NCI-H226 (cell line): ENCODE data around the gene AGXT.

Experiments
- DNase-seq: peaks from one replicate; pipeline ENCODE4 v3.0.0-alpha.2; 2015

Gene AGXT

GRCh38 chr2:240900141-240900860, 31.7 kb downstream of the AGXT start:
- no peak for DNase-seq

GRCh38 chr2:240901986-240902614, 33.5 kb downstream of the AGXT start:
- no peak for DNase-seq

- DNase-seq = no peak
These were observed 34.0 kb downstream of the AGXT start for GRCh38 chr2:240902615-240903041.

- no peak for DNase-seq
These were observed 34.8 kb downstream of the AGXT start for GRCh38 chr2:240903191-240904060.

- no peak for DNase-seq
These were observed 35.9 kb downstream of the AGXT start for GRCh38 chr2:240904216-240905175.

- DNase-seq = no peak
These were observed 36.7 kb downstream of the AGXT start for GRCh38 chr2:240905176-240905781.

- no peak for DNase-seq
These were observed 37.7 kb downstream of the AGXT start, which contains the start of gene CROCC2 for GRCh38 chr2:240906141-240906910. Gene CROCC2 (plus strand): TSS chr2:240906336. CDS start chr2:240906514, 178 bp downstream.

- no peak for DNase-seq
These were observed 38.4 kb downstream of the AGXT start for GRCh38 chr2:240906911-240907590.

GRCh38 chr2:240909216-240909974, 40.8 kb downstream of the AGXT start:
- DNase-seq = no peak

GRCh38 chr2:240911641-240912265, 43.1 kb downstream of the AGXT start:
- DNase-seq = peak; percentile 85

GRCh38 chr2:240912878-240913809, 44.5 kb downstream of the AGXT start:
- DNase-seq = no peak

- no peak for DNase-seq
These were observed 45.4 kb downstream of the AGXT start for GRCh38 chr2:240913810-240914644.

- DNase-seq = no peak
These were observed 46.3 kb downstream of the AGXT start for GRCh38 chr2:240914645-240915525.

GRCh38 chr2:240915526-240916341, 47.1 kb downstream of the AGXT start:
- no peak for DNase-seq

- DNase-seq = peak; percentile 30
These were observed 48.0 kb downstream of the AGXT start for GRCh38 chr2:240916571-240917008.
